GM21381 (cell line): ENCODE data around the gene TOR4A.
"Not testable (repeated sequence)": the region's sequence is repeated elsewhere in the genome, so short reads cannot be mapped to it uniquely, and the experiment has no call there.

Source experiments
- ATAC-seq: cut with Tn5 transposase; IDR thresholded peaks from one replicate; pipeline ENCODE4 v1.9.1; 2021; ENCODE audit warnings: mild to moderate bottlenecking, moderate library complexity; ENCODE audit not compliant: unreplicated experiment

TOR4A gene

DNA sequence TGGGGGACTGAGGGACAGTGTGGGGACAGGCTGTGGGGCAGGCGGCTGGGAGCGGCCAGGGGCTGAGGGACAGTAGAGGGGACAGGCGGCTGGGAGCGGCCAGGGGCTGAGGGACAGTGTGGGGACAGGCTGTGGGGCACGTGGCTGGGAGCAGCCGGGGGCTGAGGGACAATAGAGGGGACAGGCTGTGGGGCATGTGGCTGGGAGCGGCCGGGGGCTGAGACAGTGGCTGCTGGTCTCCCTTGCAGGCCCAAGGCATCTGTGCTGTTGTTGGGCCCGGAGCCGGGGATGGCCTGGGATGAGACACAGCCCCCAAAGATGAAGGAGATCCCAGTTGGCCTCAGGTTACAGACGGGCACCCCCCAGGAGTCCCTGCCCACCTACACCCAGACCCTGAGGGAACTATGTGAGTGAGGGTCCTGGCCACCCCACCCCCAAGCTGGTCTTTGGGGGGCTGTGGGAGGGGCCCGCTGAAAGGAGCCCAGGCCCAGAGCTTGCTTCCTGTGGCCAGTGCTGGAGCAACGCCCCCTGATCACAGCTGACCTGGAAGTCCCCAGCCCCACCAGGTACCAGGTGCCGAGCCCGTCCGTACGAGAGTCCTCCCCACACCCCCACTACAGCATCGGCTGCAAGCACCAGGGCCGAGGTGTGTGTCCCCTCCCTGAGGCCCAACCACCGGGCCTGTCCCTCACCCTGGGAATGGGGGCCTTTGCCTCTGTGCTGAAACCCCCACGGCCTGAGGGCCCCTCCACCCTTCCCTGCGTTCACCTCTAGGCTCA is 25.8 kb upstream of the TOR4A start:
- ATAC-seq: no peak

DNA sequence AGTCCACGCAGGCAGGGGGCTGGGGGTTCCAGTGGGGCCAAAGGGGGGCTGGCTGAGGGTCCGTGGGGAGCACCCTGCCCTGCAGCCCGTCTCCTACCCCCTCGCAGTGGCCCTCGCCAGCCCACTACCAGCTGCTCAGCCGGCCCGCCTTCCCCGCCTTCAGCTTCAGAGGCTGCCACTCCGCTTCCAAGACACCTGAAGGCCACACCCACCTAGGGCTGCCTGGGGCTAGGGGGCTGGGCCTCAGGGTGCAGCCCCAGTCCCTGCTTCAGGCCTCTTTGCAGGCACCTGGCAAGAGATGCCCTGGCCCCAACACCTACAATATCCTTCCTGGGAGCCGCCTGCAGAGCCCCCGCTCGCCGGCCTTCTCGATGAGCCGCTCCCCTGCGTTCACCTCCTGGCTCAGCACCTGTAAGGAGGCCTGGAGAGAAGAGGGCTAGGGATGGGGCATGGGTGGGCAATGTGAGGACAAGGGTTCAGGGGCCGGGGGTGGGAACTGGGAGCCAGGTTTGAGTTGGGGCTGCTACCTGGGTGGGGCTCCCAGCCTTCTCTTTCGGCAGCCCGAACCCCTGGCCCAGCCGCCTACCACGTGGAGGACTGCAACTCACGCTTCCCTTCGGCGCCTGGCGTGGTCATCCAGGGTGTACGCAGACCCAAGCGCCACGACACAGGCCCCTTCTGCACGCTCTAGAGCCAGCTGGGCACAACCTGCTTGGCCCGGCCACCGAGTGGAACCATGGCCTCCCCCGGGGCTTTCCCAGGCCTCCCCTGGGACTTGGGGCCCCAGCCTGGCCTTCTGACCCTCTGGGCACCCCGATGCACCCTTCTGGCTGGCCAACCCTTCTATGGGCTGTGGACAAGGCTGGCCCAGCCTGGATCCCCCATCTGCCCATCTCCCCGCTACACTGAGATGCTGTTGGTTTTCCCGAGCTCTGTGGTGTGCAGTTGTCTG is 24.7 kb upstream of the TOR4A start:
- ATAC-seq: no peak

DNA sequence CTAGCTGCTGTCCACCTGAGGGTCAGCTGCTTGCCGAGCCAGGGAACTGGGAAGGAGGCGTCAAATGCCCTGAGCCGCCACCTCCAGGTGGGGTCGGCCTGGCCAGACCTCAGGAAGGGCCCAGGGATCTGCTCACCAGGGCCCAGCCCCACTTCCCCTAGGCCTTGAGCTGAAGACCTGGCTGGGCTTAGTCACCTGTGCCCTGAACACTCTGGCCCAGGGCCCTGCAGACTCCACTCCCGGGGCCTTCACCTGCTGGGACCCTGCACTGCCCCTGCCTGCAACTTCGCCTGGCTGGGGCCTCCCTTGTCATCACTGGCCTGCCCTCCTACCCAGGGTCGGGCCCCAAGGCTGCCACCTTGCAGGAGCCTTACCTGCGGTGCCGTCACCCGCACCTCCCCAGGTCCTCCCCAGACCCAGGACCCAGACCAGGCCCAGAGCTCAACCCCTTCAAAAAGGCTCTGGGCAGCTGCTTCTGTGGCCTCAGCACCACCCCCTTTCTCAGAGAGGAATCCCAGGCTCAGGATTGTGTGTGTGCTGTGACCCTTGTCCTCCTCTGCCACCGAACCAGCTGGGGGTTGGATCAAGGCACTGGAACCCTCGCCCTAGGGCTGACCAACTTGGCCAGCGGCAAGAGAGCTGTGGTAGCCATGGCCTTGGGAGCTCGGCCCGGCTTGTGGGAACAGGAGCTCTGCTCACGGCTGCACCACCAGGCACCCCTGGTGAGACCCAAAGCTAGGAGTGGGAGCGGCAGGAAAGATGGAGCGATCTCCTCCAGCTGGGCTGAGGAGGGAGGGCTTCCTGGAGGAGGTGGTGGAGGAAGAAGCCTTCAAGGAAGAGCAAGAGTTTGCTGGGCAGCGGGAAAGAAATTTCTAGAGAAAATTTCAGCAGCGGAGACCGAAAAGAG is 23.6 kb upstream of the TOR4A start:
- ATAC-seq: no peak

DNA sequence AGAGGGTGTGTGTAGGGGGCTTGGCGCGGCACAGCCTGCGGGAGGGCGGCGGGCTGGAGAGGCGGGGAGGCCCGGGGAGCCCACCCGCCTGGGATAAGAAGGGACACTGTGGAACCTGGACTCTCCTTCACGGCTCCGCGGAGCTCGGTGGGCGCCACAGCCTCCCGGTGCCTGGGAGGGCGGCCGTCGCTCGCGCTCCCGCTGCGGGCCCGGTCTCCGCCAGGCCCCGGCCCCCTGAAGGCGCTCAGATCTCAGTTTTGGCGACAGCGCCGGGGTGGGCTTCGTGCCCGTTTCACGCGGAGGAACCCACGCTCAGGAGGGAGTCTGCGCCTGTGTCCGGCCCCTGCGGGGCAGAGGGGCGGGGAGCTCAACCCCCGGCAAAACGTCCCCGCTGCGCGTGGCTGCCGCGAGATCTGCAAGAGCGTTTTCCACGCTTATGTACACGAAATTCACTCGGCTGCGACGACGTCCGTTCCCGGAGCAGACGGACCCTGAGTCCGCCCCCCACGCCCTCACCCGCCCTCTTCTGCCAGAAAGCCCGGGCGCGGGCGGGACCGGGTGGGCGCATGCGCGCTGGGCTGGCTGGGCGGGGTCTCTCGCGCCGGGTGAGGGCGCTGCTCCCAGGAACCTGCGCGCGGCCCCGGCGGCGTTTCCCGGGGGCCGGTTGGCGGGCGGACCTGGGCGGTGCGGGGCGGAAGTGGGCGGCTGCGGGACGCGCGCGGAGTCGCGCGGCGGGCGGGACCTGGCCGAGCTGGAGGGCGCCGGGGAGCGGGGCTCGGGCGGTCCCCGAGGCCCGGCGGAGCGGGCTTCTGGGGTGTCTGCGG is 22.7 kb upstream of the TOR4A start, which contains the start of gene NELFB:
Gene NELFB (plus strand): TSS at position 704 of the 824 bp plus-strand sequence.
- peak; percentile 81 for ATAC-seq

DNA sequence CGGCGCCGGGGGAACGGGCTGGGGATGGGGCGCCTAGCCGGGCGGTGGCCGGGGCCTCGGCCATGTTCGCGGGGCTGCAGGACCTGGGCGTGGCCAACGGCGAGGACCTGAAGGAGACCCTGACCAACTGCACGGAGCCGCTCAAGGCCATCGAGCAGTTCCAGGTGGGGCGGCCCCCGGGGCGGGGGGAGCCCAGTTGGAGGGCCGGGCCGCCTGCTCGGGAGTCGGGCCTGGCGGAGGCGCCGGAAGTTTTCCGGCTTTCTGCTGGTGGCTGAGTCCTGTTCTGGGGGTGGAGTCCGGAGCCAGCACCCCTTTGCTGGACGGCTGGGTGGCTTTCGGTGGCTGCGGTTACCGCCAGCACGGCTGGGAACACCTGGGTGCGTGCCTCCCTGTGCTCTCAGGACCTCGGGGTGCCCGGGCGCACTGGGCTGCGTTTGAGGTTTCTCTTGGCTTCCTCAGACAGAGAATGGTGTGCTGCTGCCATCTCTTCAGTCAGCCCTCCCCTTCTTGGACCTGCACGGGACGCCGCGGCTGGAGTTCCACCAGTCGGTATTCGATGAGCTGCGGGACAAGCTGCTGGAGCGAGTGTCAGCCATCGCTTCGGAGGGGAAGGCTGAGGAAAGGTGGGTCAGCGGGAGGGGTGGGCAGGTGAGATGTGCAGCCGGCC is 21.9 kb upstream of the TOR4A start:
- ATAC-seq: no peak

DNA sequence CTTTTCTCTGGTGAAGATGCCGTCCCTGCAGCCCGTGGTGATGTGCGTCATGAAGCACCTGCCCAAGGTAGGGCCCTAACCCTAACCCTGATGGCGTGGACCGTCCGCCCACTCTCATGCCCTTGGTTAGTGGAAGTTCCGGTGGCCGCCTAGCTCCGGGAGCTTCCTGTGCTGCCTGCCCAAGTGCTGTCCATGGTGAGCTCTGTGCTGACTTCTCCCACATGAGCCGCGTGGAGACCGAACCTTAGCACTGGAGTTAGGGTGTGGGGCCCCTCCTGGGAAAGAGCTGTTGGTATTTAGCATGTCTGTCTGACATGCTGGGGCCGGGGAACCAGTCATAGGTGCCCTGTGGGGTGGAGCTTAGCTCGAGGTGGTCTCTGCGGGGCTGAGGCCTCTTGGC is 21.2 kb upstream of the TOR4A start:
- no peak for ATAC-seq

DNA sequence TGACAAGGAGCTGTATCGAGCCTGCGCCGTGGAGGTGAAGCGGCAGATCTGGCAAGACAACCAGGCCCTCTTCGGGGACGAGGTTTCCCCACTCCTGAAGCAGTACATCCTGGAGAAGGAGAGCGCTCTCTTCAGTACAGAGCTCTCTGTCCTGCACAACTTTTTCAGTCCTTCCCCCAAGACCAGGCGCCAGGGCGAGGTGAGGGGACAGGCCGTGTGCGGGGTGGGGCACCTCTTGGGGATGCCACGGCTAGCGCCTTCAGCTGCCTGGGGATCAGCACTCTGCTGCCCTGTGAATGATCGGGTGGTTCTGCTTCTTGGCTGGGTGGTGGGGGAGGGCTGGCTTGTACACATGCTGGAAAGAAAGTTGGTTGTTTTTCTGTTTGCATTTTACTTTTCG is 20.7 kb upstream of the TOR4A start:
- ATAC-seq: no peak

DNA sequence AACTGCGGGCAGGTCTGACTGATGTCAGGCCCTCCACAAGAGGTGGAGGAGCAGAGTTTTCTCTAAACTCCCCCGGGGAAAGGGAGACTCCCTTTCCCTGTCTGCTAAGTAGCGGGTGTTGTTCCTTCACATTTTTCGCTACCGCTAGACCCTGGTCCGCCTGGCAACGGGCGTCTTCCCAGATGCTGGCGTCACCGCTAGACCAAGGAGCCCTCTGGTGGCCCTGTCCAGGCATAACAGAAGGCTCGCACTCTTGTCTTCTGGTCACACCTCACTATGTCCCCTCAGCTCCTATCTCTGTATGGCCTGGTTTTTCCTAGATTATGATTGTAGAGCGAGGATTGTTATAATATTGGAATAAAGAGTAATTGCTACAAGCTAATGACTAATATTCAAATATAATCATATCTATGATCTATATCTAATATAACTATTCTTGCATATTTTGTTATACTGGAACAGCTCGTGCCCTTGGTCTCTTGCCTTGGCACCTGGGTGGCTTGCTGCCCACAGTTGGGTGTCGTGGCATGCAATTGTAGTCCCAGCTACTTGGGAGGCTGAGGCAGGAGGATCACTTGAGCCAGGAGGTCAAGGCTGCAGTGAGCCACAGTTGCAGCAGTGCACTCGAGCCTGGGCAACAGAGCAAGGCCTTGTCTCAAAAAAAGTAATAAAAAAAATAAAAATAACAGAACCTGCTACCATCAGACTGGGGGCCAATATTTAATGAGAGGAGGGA is 15.2 kb upstream of the TOR4A start:
- not testable (repeated sequence) for ATAC-seq

DNA sequence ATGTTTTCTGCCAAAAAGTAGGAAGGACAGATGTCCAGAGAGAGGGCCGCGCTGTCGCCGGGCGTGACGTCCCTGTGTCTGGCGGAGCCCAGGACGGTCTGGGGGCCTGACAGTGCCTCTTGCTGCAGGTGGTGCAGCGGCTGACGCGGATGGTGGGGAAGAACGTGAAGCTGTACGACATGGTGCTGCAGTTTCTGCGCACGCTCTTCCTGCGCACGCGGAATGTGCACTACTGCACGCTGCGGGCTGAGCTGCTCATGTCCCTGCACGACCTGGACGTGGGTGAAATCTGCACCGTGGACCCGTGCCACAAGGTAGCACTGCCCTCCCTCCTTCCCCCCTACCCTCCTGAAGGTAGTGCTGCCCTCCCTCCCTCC is 14.6 kb upstream of the TOR4A start:
- no peak for ATAC-seq

DNA sequence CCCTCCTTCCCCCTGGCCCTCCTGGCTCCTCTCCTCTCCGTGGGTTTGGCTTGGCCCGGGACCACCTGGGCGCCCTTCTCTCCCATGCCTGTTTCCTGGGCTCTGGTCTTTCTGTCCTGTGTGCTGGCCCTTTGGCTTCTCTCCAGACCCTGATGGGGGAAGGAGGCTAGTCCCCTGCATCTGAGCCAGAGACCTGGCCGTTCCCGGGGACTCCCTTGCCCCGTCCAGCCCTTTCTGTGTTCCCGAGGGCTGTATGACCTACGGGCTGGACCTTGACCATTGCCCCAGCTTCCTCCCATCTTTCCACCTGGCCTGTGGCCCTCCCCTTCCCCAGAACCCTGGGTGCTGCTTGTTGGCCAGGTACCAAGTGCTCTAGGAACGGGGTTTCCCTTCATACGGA is 14.0 kb upstream of the TOR4A start:
- no peak for ATAC-seq

DNA sequence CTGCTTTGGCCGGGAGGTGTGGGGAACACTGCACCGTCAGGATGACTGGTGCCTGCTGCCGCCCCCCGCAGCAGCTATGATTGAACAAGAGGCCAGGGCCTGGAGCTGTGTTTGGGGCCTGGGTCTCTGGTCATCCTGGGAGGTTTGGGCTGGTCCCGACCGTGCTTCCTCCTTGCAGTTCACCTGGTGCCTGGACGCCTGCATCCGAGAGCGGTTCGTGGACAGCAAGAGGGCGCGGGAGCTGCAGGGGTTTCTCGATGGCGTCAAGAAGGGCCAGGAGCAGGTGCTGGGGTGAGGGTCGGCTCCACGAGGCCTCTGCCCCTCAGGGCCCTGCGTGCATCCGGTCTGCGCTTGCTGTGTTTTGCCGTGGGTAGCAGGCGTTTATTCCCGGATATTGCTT is 13.5 kb upstream of the TOR4A start:
- ATAC-seq: no peak

DNA sequence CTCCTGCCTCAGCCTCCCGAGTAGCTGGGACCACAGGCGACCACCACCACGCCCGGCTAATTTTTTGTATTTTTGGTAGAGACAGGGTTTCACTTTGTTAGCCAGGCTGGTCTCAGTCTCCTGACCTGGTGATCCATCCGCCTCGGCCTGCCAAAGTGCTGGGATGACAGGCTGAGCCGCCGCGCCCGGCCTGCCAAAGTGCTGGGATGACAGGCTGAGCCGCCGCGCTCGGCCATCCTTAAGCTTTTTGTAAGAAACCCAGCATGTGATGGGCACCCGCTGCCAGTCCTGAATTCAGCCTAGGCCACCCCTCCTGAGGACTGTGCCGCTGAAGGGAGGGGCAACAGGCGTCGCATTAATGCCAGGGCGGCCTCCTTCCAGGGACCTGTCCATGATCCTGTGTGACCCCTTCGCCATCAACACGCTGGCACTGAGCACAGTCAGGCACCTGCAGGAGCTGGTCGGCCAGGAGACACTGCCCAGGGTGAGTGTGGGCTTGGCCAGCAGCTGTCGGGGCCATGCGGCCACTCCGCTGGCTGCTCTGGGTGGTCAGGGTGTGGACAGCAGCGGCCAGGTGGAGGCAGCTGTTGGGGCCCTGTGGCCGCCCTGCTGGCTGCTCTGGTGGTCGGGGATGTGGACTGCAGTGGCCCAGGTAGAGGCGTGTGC is 11.9 kb upstream of the TOR4A start:
- ATAC-seq: no peak

DNA sequence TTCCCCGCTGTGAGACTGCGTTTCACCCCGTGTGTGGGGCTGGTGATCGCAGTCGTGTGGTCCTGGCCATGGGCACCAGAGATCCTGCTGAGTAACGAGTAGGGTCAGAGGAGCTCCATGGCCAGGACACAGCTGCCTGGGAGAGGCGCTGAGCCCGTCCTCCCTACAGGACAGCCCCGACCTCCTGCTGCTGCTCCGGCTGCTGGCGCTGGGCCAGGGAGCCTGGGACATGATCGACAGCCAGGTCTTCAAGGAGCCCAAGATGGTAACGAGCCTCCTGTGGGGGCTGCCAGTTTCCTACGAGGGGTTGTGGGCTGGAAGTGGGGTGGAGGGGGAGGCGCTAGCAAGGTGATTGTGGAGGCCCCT is 11.4 kb upstream of the TOR4A start:
- ATAC-seq: no peak

DNA sequence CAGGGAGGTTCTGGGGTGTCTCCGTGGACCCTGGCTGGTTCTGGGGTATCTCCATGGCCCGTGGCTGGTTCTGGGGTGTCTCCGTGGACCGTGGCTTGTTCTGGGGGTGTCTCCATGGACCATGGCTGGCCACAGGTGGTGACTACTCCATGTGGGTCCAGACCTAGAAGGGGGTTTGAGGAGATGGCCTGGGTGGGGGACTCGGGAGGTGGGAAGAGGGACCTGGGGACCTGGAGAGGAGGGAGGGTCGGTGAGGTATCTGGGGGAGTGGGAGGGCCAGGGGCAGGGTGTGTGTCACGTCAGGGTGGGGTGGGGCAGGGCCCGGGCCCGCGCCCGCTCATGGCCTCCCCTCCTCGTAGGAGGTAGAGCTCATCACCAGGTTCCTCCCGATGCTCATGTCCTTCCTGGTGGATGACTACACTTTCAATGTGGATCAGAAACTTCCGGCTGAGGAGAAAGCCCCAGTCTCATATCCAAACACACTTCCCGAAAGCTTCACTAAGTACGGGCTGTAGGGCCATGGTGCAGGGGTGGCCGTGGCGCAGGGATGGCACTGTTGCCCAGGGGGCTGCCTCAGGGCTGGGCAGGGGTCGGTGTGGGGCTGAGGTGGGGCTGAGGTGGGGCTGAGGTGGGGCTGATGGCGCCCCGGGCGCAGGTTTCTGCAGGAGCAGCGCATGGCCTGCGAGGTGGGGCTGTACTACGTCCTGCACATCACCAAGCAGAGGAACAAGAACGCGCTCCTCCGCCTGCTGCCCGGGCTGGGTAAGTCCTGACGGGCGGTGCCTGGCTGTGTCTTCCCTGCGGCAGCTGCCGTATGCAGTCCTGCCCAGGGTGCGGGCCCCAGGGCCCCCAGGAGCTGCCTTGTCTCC is 10.7 kb upstream of the TOR4A start:
- ATAC-seq: no peak

DNA sequence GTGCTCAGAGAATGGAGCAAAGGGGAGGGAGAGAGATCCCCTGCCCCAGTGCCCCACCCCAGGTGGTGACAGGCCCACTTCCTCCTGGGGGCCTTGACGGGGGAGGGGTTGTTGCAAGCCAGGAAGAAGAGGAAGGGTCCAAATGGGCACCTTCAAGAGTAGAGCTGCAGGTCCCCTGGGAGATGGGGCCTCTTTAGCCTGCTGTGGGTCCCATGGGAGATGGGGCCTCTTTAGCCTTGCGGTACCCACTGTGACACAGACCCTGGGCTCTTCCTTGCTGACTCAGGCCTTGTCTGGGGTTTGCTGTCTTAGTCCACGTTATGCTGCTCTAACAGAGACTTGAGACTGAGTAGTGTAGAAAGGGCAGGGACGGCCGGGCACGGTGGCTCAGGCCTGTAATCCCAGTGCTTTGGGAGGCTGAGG is 9.6 kb upstream of the TOR4A start:
- ATAC-seq: no peak

DNA sequence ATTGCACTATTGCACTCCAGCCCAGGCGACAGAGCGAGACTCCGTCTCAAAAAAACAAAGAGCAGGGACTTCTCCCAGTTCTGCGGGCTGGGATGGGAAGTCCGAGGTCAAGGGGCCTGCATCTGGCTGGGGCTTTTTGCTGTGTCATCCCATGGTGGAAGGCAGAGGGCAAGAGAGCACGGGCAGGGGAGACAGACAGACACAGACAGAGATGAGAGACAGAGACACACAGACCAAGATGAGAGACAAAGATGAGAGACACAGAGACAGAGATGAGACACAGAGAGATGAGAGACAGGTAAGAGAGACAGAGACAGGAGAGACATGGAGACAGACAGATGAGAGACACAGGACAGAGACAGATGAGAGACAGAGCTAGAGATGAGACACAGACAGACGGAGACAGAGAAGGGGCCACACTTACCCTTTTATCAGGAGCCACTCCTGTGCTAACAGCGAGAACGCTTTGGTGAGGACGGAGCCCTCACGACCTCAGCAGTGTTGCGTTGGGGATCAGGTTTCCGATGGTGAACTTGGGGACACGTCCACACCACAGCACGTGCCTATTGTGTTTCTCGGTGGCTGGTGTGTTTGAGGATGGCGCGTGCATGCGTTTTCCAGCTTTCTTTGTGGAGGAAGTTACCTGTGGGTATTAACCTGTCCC is 8.9 kb upstream of the TOR4A start:
- ATAC-seq: no peak

DNA sequence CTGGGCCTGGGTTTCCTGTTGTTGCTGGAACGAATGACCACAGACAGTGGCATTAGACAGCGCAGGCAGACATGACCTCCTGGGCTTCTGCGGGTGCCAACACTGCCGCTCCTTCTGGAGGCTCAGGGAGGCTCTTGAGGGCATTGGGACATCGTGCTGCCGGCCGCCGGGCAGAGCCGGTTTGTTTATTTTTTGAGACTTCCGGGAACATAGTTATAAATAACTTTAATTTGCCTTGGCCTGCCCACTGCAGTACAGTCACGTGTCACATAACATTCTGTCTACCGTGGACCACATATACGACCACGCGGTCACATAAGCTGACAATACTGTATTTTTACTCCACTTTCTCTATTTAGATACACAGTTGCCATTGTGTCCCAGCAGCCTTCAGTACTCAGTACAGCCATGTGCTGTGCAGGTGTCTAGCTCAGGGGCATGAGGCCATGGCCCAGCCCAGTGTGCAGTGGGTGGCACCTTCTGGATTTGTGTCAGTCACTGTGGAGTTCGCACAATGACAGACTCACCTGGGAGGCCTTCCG is 8.2 kb upstream of the TOR4A start:
- no peak for ATAC-seq
